ENCODE measurements around the gene ELP4.

ELP4 gene

GRCh38 chr11:31799435-31800397 lies 290.1 kb downstream of the ELP4 start:
- Histone ChIP-seq H3K36me3 (ENCODE audit: control insufficient read depth, insufficient read depth, low read length) (no peaks in the 10 kb centered on the region), H3K27me3 (replicated peaks; ENCODE audit: control insufficient read depth, insufficient read depth, low read length, poor library complexity, severe bottlenecking) (peaks cover 82% of the 10 kb centered on the region), H3K27ac (ENCODE audit: insufficient read depth, low read length, poor library complexity, severe bottlenecking) (no peak overlapping the region), H3K9me3 (ENCODE audit: control insufficient read depth, low read length) (no peaks in the 10 kb centered on the region), H3K4me3 (ENCODE audit: insufficient read depth, low read depth, low read length, poor library complexity, severe bottlenecking) (no peak overlapping the region), H3K4me1 (ENCODE audit: control insufficient read depth, insufficient read depth, low read length, poor library complexity, severe bottlenecking) (peaks cover 19% of the 10 kb centered on the region)
- no peak for DNase-seq

DNA sequence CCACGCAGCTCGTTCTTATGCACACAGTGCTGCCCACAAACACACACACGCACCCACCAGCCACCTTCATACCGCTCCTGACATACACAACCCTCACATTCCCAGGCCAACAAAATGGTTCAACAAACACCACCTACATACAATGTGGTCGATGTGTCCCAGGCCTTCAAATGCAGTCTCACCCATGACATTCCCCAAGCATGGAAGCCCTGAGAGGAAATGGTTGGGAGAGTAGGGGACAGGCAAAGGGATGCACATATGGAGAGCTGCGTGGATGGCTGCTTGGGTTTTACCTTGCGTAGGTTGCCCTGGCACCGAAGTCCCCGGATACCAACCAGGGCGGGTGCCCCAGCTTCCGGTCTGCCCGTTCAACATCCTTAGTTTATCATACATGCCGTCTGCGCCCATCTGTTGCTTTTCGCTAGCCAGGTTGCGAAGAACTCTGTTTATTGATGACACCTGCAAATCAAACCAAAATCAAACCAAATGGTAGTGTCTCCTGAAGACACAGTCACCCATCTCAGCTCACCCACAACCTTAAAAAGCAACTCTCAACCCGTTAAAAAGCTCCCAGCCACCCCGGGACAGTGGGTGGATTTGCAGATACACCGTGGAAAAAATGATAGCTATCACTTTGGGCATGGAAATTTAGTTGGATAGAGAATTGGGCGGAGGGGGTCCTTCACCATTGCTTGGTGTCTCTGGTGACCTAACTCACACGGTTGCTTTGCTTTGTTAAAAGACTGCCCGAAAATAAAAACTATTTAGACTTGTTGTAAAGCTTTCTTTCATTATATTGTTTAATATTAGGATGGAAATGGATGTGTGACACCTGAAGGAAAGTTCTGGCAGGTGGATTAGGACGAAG lies 291.1 kb downstream of the ELP4 start:
- H3K4me1 ChIP-seq (ENCODE audit: control insufficient read depth, insufficient read depth, low read length, poor library complexity, severe bottlenecking), result peaks cover 28% of the 10 kb centered on the region

GRCh38 chr11:31801298-31801702 lies 291.7 kb downstream of the ELP4 start:
- DNase-seq, result no peak
- H3K4me1 ChIP-seq (ENCODE audit: control insufficient read depth, insufficient read depth, low read length, poor library complexity, severe bottlenecking), result peaks cover 34% of the 10 kb centered on the region

More for the DNA sequence above, 291.1 kb downstream of the ELP4 start:
- Histone ChIP-seq H3K4me3 (ENCODE audit: insufficient read depth, low read depth, low read length, poor library complexity, severe bottlenecking) (no peak overlapping the region), H3K9me3 (ENCODE audit: control insufficient read depth, low read length) (no peaks in the 10 kb centered on the region), H3K27me3 (replicated peaks; ENCODE audit: control insufficient read depth, insufficient read depth, low read length, poor library complexity, severe bottlenecking) (peaks cover 90% of the 10 kb centered on the region), H3K27ac (ENCODE audit: insufficient read depth, low read length, poor library complexity, severe bottlenecking) (no peak overlapping the region), H3K36me3 (ENCODE audit: control insufficient read depth, insufficient read depth, low read length) (no peaks in the 10 kb centered on the region)
- DNase-seq, result no peak

DNA sequence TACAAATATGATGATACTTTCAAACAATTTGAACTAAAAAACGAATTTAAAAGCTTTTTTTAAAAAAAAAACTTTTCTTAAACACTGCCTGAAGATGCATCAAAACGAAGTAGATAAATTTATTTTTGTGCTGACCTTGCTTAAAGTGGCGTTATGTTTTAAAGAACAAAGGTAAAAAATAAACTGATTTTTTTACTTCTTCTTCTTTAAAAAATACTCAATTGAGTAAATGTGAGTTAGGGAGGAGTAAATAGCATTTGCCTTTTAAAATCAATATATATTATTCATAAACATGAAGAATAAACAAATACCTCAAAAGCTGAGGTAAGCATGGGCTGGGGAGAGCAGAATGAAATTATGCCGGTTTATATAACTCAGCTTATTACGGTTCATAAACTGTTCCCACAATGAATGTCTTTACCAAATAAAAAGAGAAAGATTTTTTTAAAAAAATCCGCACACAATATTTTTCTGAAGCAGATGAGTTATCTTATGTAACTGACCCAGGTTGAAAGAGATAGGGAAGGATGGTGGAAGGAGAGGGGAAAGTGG lies 292.5 kb downstream of the ELP4 start:
- H3K36me3 ChIP-seq (ENCODE audit: control insufficient read depth, insufficient read depth, low read length), result no peaks in the 10 kb centered on the region
- H3K27me3 ChIP-seq (replicated peaks; ENCODE audit: control insufficient read depth, insufficient read depth, low read length, poor library complexity, severe bottlenecking), result peaks cover 91% of the 10 kb centered on the region
- H3K9me3 ChIP-seq (ENCODE audit: control insufficient read depth, low read length), result no peaks in the 10 kb centered on the region
- no peak overlapping the region for H3K4me3 ChIP-seq (ENCODE audit: insufficient read depth, low read depth, low read length, poor library complexity, severe bottlenecking)
- no peak for DNase-seq
- no peak overlapping the region for H3K27ac ChIP-seq (ENCODE audit: insufficient read depth, low read length, poor library complexity, severe bottlenecking)
- peaks cover 34% of the 10 kb centered on the region for H3K4me1 ChIP-seq (ENCODE audit: control insufficient read depth, insufficient read depth, low read length, poor library complexity, severe bottlenecking)

More at GRCh38 chr11:31801298-31801702, 291.7 kb downstream of the ELP4 start:
- Histone ChIP-seq H3K36me3 (ENCODE audit: control insufficient read depth, insufficient read depth, low read length) (no peaks in the 10 kb centered on the region), H3K9me3 (ENCODE audit: control insufficient read depth, low read length) (no peaks in the 10 kb centered on the region), H3K4me3 (ENCODE audit: insufficient read depth, low read depth, low read length, poor library complexity, severe bottlenecking) (no peak overlapping the region), H3K27ac (ENCODE audit: insufficient read depth, low read length, poor library complexity, severe bottlenecking) (no peak overlapping the region), H3K27me3 (replicated peaks; ENCODE audit: control insufficient read depth, insufficient read depth, low read length, poor library complexity, severe bottlenecking) (peaks cover 92% of the 10 kb centered on the region)

GRCh38 chr11:31802609-31802989 lies 293.0 kb downstream of the ELP4 start:
- DNase-seq, result no peak
- Histone ChIP-seq H3K9me3 (ENCODE audit: control insufficient read depth, low read length) (no peaks in the 10 kb centered on the region), H3K27me3 (replicated peaks; ENCODE audit: control insufficient read depth, insufficient read depth, low read length, poor library complexity, severe bottlenecking) (peaks cover 91% of the 10 kb centered on the region), H3K36me3 (ENCODE audit: control insufficient read depth, insufficient read depth, low read length) (no peaks in the 10 kb centered on the region), H3K4me1 (ENCODE audit: control insufficient read depth, insufficient read depth, low read length, poor library complexity, severe bottlenecking) (peaks cover 34% of the 10 kb centered on the region), H3K4me3 (ENCODE audit: insufficient read depth, low read depth, low read length, poor library complexity, severe bottlenecking) (no peak overlapping the region), H3K27ac (ENCODE audit: insufficient read depth, low read length, poor library complexity, severe bottlenecking) (no peak overlapping the region)

DNA sequence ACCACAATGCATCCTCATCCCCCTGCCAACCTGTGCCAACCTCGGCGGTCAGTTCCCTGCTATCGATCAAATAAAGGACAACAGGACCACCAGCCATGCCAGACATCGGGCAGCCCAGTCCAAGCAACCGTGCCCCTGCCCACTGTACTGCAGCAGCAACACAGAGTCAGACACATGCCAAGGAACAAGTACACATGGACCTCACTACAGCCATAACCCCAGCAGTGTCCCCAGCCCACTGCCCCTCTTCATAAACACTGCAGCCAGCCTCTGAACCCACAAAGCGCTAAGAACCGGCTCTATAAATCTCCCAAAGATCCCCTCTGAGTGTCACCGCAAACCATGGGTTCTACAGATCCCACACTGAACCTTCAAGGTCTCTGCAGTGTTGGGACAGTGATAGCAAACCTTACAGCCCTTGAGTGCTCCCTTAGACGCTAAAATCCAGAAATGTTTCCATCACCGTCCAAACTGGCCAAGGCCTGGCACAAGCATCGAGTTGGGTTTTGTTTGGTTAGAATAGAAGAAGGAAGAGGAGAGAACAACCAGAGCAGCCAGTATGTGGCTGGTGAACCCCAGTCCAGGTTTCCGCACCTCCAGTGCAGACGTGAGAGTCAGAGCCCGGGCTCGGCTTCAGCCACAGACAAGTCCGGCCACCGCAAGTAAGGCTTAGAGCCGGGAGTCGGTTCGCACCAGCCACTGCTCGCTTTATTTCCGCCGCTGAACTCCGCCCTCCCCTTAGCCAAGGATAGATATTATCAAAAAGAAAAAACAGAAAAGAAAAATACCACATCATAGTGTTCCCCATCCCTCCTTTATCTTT lies 293.6 kb downstream of the ELP4 start:
- Histone ChIP-seq H3K4me1 (ENCODE audit: control insufficient read depth, insufficient read depth, low read length, poor library complexity, severe bottlenecking) (peaks cover 33% of the 10 kb centered on the region), H3K36me3 (ENCODE audit: control insufficient read depth, insufficient read depth, low read length) (no peaks in the 10 kb centered on the region), H3K9me3 (ENCODE audit: control insufficient read depth, low read length) (no peaks in the 10 kb centered on the region), H3K4me3 (ENCODE audit: insufficient read depth, low read depth, low read length, poor library complexity, severe bottlenecking) (no peak overlapping the region), H3K27ac (ENCODE audit: insufficient read depth, low read length, poor library complexity, severe bottlenecking) (no peak overlapping the region), H3K27me3 (replicated peaks; ENCODE audit: control insufficient read depth, insufficient read depth, low read length, poor library complexity, severe bottlenecking) (peaks cover 91% of the 10 kb centered on the region)
- no peak for DNase-seq

DNA sequence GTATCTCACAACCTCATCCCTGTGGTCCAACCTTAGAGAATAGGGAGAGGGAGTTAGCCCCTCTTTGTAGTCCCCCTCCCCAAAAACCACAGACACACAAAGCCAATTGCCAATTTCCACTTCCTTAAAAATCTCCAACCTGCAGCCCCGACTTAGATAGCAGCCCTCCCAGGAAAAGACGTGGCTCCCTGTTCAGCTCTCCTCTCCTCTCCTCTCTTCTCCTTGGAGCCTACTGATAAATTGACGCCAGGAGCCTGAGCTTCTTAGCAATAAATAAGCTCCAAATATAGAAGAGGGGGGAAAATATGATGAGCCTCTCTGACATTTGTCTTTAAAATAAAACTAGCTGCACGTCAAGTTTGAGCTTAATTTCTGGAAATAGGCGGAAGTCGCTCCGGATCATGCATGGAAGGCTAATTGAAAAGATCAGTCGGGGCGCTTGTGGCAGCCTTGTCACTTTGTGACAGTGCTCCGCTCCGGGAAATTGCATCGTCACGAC lies 294.3 kb downstream of the ELP4 start:
- no peaks in the 10 kb centered on the region for H3K36me3 ChIP-seq (ENCODE audit: control insufficient read depth, insufficient read depth, low read length)
- no peak for DNase-seq
- H3K27me3 ChIP-seq (replicated peaks; ENCODE audit: control insufficient read depth, insufficient read depth, low read length, poor library complexity, severe bottlenecking), result peaks cover 92% of the 10 kb centered on the region
- no peaks in the 10 kb centered on the region for H3K9me3 ChIP-seq (ENCODE audit: control insufficient read depth, low read length)
- H3K4me1 ChIP-seq (ENCODE audit: control insufficient read depth, insufficient read depth, low read length, poor library complexity, severe bottlenecking), result peaks cover 27% of the 10 kb centered on the region
- H3K27ac ChIP-seq (ENCODE audit: insufficient read depth, low read length, poor library complexity, severe bottlenecking), result no peak overlapping the region
- no peak overlapping the region for H3K4me3 ChIP-seq (ENCODE audit: insufficient read depth, low read depth, low read length, poor library complexity, severe bottlenecking)

DNA sequence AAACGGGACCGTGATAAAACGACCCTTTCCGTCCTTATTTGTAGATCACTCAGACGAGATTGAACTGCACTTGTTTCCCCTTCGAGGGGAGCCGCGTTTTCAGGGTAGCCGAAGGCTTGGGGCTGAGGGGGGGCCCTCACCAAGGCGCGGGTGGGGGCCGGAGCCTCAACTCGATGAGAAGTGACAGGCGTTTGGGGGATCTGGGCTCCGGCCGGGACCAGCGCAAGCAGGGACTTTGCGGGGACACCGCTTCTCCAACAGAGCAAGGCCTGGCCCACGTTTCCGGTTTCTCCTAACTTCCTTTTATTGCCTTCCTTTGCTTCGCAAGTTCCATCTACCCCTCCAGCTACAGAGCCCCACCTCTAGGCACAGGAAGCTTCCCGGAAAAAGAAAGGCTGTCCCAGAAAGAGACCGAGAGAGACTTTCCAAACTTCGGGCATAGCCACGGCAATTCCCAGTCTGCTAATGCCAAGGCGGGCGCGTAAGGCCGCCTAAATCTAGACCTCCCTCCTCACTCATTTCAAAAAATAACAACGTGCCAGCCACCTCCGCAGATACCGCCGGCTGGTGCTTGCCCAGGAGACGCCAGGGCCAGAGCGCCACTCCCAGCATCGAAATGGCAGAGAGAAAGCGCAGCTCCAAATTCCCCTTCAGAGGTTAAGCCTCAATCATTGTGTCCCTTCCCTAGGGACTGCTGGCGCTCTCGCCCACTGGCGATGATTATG lies 294.9 kb downstream of the ELP4 start:
- Histone ChIP-seq H3K4me1 (ENCODE audit: control insufficient read depth, insufficient read depth, low read length, poor library complexity, severe bottlenecking) (peaks cover 27% of the 10 kb centered on the region), H3K4me3 (ENCODE audit: insufficient read depth, low read depth, low read length, poor library complexity, severe bottlenecking) (no peak overlapping the region), H3K27me3 (replicated peaks; ENCODE audit: control insufficient read depth, insufficient read depth, low read length, poor library complexity, severe bottlenecking) (peaks cover 93% of the 10 kb centered on the region), H3K9me3 (ENCODE audit: control insufficient read depth, low read length) (no peaks in the 10 kb centered on the region), H3K36me3 (ENCODE audit: control insufficient read depth, insufficient read depth, low read length) (no peaks in the 10 kb centered on the region), H3K27ac (ENCODE audit: insufficient read depth, low read length, poor library complexity, severe bottlenecking) (no peak overlapping the region)
- DNase-seq, result no peak

Data from effector memory CD4-positive, alpha-beta T cell (primary cell).